H1 (cell line): Measurements from ENCODE around the gene PIGK.

ENCODE experiments used
- ATF3 ChIP-seq: IDR thresholded peaks from 2 replicates; pipeline ENCODE4 v1.6.1; 2011; ENCODE audit warnings: low read depth, mild to moderate bottlenecking, low read length; ENCODE audit not compliant: insufficient read depth
- BRCA1 ChIP-seq: IDR thresholded peaks from 2 replicates; pipeline ENCODE4 v1.6.1; 2012; ENCODE audit warnings: low read depth, low read length, improper control_type of control experiment
- CHD2 ChIP-seq: IDR thresholded peaks from 2 replicates; pipeline ENCODE4 v1.6.1; 2012; ENCODE audit warnings: low read length, improper control_type of control experiment
- CREB1 ChIP-seq: IDR thresholded peaks from 2 replicates; pipeline ENCODE4 v1.6.1; 2012; ENCODE audit warnings: inconsistent platforms
- CTCF ChIP-seq, 3 experiments: IDR thresholded peaks; 1 replicate in 2 of 3; 2 replicates in 1 of 3; pipeline versions ENCODE4 v1.5.1 to v1.6.1; 2011; ENCODE audit warnings: low read length in 3 of 3, mild to moderate bottlenecking in 3 of 3, inconsistent platforms in 2 of 3, low read depth in 1 of 3, moderate library complexity in 1 of 3; ENCODE audit not compliant: insufficient read depth in 1 of 3; ENCODE audit errors: control extremely low read depth in 1 of 3
- EGR1 ChIP-seq: IDR thresholded peaks from 2 replicates; pipeline ENCODE4 v1.6.1; 2011; ENCODE audit warnings: low read depth, low read length, borderline replicate concordance
- EP300 ChIP-seq, 2 experiments: IDR thresholded peaks; 1 replicate in 1 of 2; 2 replicates in 1 of 2; pipeline ENCODE4 v1.6.1; 2011 to 2012; ENCODE audit warnings: low read depth in 2 of 2, low read length in 2 of 2, mild to moderate bottlenecking in 2 of 2, borderline replicate concordance in 1 of 2, inconsistent platforms in 1 of 2, moderate library complexity in 1 of 2
- FOSL1 ChIP-seq: IDR thresholded peaks from 2 replicates; pipeline ENCODE4 v1.6.1; 2011; ENCODE audit warnings: mild to moderate bottlenecking, low read depth, low read length, moderate library complexity; ENCODE audit not compliant: insufficient read depth
- GTF2F1 ChIP-seq: IDR thresholded peaks from 2 replicates; pipeline ENCODE4 v1.6.1; 2012; ENCODE audit warnings: low read depth, low read length, improper control_type of control experiment, borderline replicate concordance
- KDM1A ChIP-seq: fragments of 200-600, 300-600 bp; sonication (generic); IDR thresholded peaks from 2 replicates; pipeline ENCODE4 v1.7.1; 2016; ENCODE audit warnings: mild to moderate bottlenecking, low read length, borderline replicate concordance
- PHF8 ChIP-seq: fragments of 200-600 bp; sonication (generic); conservative IDR thresholded peaks from 2 replicates; pipeline ENCODE4 v1.7.1; 2012; ENCODE audit warnings: low read depth, mild to moderate bottlenecking, inconsistent platforms, low read length, moderate library complexity
- TEAD4 ChIP-seq: IDR thresholded peaks from 2 replicates; pipeline ENCODE4 v1.6.1; 2012; ENCODE audit warnings: low read depth, low read length, inconsistent platforms, mixed read lengths

- TF ChIP-seq PHF8 (no peak), FOSL1 (no peak), TEAD4 (no peak), CTCF (IDR thresholded peaks at IDR 0.05; ENCODE audit: control extremely low read depth in 1 of 3, insufficient read depth in 1 of 3, low read depth in 1 of 3, low read length in 3 of 3) (no peak), BRCA1 (no peak), EGR1 (no peak), EP300 (IDR thresholded peaks at IDR 0.05; ENCODE audit: borderline replicate concordance in 1 of 2, low read depth in 2 of 2, low read length in 2 of 2) (no peak), GTF2F1 (no peak), CREB1 (no peak), ATF3 (no peak), CHD2 (no peak), KDM1A (no peak)
Observed at GRCh38 chr1:77103486-77103885, 115.7 kb downstream of the PIGK start.
